Effector memory CD4-positive, alpha-beta T cell (primary cell): Measurements from ENCODE around the gene TRMT61B.
A peak's percentile ranks its signal among the peaks of the same experiment; 100 is the strongest.

ENCODE experiments used
- DNase-seq, 3 donors: peaks; one replicate each; pipeline ENCODE4 v3.0.0-alpha.2; 2020
- H3K27ac ChIP-seq: 2 replicates; pipeline ENCODE4 v1.7.0; 2013; ENCODE audit warnings: mild to moderate bottlenecking, low read length, moderate library complexity; ENCODE audit not compliant: insufficient read depth, poor library complexity, severe bottlenecking
- H3K27me3 ChIP-seq: replicated peaks from 2 replicates; pipeline ENCODE4 v1.7.0; 2013; ENCODE audit warnings: mild to moderate bottlenecking, low read length; ENCODE audit not compliant: insufficient read depth, control insufficient read depth, poor library complexity, severe bottlenecking
- H3K36me3 ChIP-seq: 2 replicates; pipeline ENCODE4 v1.7.0; 2013; ENCODE audit warnings: mild to moderate bottlenecking, low read length, moderate library complexity; ENCODE audit not compliant: control insufficient read depth, insufficient read depth
- H3K4me1 ChIP-seq: 2 replicates; pipeline ENCODE4 v1.7.0; 2013; ENCODE audit warnings: low read length, mild to moderate bottlenecking; ENCODE audit not compliant: control insufficient read depth, insufficient read depth, poor library complexity, severe bottlenecking
- H3K4me3 ChIP-seq: 2 replicates; pipeline ENCODE4 v1.7.0; 2013; ENCODE audit warnings: low read length, low read depth, mild to moderate bottlenecking; ENCODE audit not compliant: insufficient read depth, poor library complexity, severe bottlenecking
- H3K9me3 ChIP-seq: 2 replicates; pipeline ENCODE4 v1.7.0; 2013; ENCODE audit warnings: mild to moderate bottlenecking, low read length, moderate library complexity; ENCODE audit not compliant: control insufficient read depth

Gene TRMT61B

GRCh38 chr2:28868611-28869010, 1.5 kb downstream of the TRMT61B start:
- H3K27ac ChIP-seq = no peak overlapping the region
- H3K36me3 ChIP-seq = peaks cover 11% of the 10 kb centered on the region
- H3K27me3 ChIP-seq = no peaks in the 10 kb centered on the region
- H3K9me3 ChIP-seq = no peaks in the 10 kb centered on the region
- DNase-seq = no peak
- H3K4me3 ChIP-seq = peak overlapping the region; percentile 94
- H3K4me1 ChIP-seq = peaks cover 12% of the 10 kb centered on the region

- DNase-seq = no peak
- H3K9me3 ChIP-seq = no peaks in the 10 kb centered on the region
- H3K4me3 ChIP-seq = no peak overlapping the region
- peaks cover 9% of the 10 kb centered on the region for H3K36me3 ChIP-seq
- no peak overlapping the region for H3K27ac ChIP-seq
- H3K4me1 ChIP-seq = no peaks in the 10 kb centered on the region
- no peaks in the 10 kb centered on the region for H3K27me3 ChIP-seq
Measured at GRCh38 chr2:28855977-28856376, 14.1 kb downstream of the TRMT61B start.

- Histone ChIP-seq H3K4me1 (no peaks in the 10 kb centered on the region), H3K4me3 (no peak overlapping the region), H3K36me3 (peaks cover 1% of the 10 kb centered on the region), H3K27me3 (no peaks in the 10 kb centered on the region), H3K27ac (no peak overlapping the region), H3K9me3 (no peaks in the 10 kb centered on the region)
- DNase-seq = no peak
Measured at GRCh38 chr2:28855193-28855592, 14.9 kb downstream of the TRMT61B start.

- no peaks in the 10 kb centered on the region for H3K4me1 ChIP-seq
- no peak for DNase-seq
- no peak overlapping the region for H3K4me3 ChIP-seq
- H3K27ac ChIP-seq = no peak overlapping the region
- no peaks in the 10 kb centered on the region for H3K36me3 ChIP-seq
- H3K9me3 ChIP-seq = no peaks in the 10 kb centered on the region
- no peaks in the 10 kb centered on the region for H3K27me3 ChIP-seq
Measured at GRCh38 chr2:28842042-28842441, 28.1 kb downstream of the TRMT61B start.

- Histone ChIP-seq H3K27me3 (no peaks in the 10 kb centered on the region), H3K36me3 (no peaks in the 10 kb centered on the region), H3K4me1 (no peaks in the 10 kb centered on the region), H3K27ac (no peak overlapping the region), H3K9me3 (no peaks in the 10 kb centered on the region), H3K4me3 (no peak overlapping the region)
- DNase-seq = no peak
Measured at GRCh38 chr2:28838971-28839370, 31.1 kb downstream of the TRMT61B start.

GRCh38 chr2:28835781-28836180, 34.3 kb downstream of the TRMT61B start:
- H3K27ac ChIP-seq = no peak overlapping the region
- H3K4me1 ChIP-seq = no peaks in the 10 kb centered on the region
- no peaks in the 10 kb centered on the region for H3K27me3 ChIP-seq
- no peak for DNase-seq
- no peaks in the 10 kb centered on the region for H3K9me3 ChIP-seq
- no peaks in the 10 kb centered on the region for H3K36me3 ChIP-seq
- no peak overlapping the region for H3K4me3 ChIP-seq

GRCh38 chr2:28833740-28834470, 36.2 kb downstream of the TRMT61B start:
- Histone ChIP-seq H3K9me3 (no peaks in the 10 kb centered on the region), H3K27ac (no peak overlapping the region), H3K4me1 (no peaks in the 10 kb centered on the region), H3K27me3 (no peaks in the 10 kb centered on the region), H3K36me3 (no peaks in the 10 kb centered on the region), H3K4me3 (no peak overlapping the region)
- no peak for DNase-seq

- H3K27me3 ChIP-seq = no peaks in the 10 kb centered on the region
- H3K36me3 ChIP-seq = no peaks in the 10 kb centered on the region
- DNase-seq = no peak
- no peaks in the 10 kb centered on the region for H3K9me3 ChIP-seq
- no peaks in the 10 kb centered on the region for H3K4me1 ChIP-seq
- H3K27ac ChIP-seq = no peak overlapping the region
- no peak overlapping the region for H3K4me3 ChIP-seq
Measured at GRCh38 chr2:28828382-28828781, 41.7 kb downstream of the TRMT61B start.

- Histone ChIP-seq H3K9me3 (no peaks in the 10 kb centered on the region), H3K36me3 (no peaks in the 10 kb centered on the region), H3K4me1 (no peaks in the 10 kb centered on the region), H3K27ac (no peak overlapping the region), H3K27me3 (no peaks in the 10 kb centered on the region), H3K4me3 (no peak overlapping the region)
- DNase-seq = no peak
Measured at GRCh38 chr2:28824870-28825269, 45.2 kb downstream of the TRMT61B start.

GRCh38 chr2:28824207-28824606, 45.9 kb downstream of the TRMT61B start:
- Histone ChIP-seq H3K27ac (no peak overlapping the region), H3K36me3 (no peaks in the 10 kb centered on the region), H3K27me3 (no peaks in the 10 kb centered on the region), H3K9me3 (no peaks in the 10 kb centered on the region), H3K4me1 (no peaks in the 10 kb centered on the region), H3K4me3 (no peak overlapping the region)
- no peak for DNase-seq
